GM18511 (cell line): ENCODE data around the gene CMTR2.
A peak's percentile ranks its signal among the peaks of the same experiment; 100 is the strongest.
"Not testable (repeated sequence)": the region's sequence is repeated elsewhere in the genome, so short reads cannot be mapped to it uniquely, and the experiment has no call there.

Experiments
- ATAC-seq: cut with Tn5 transposase; IDR thresholded peaks from one replicate; pipeline ENCODE4 v1.9.1; 2021; ENCODE audit warnings: mild to moderate bottlenecking, moderate library complexity; ENCODE audit not compliant: unreplicated experiment

The CMTR2 gene

GRCh38 chr16:71288890-71289731 is at the start of gene CMTR2:
Gene CMTR2, minus strand, starts transcription at chr16:71289402. Its CDS starts 3,482 bp downstream, at chr16:71285920.
- peak; percentile 90 for ATAC-seq

- no peak for ATAC-seq
Observed at GRCh38 chr16:71338632-71339031, 49.4 kb upstream of the CMTR2 start.

GRCh38 chr16:71338193-71338592 is 49.0 kb upstream of the CMTR2 start:
- no peak for ATAC-seq

- ATAC-seq: no peak
Observed at GRCh38 chr16:71337631-71338030, 48.4 kb upstream of the CMTR2 start.

- ATAC-seq: no peak
Observed at GRCh38 chr16:71328151-71328550, 38.9 kb upstream of the CMTR2 start.

- no peak for ATAC-seq
Observed at GRCh38 chr16:71327720-71328119, 38.5 kb upstream of the CMTR2 start.

GRCh38 chr16:71319999-71320398 is 30.8 kb upstream of the CMTR2 start:
- no peak for ATAC-seq

GRCh38 chr16:71315269-71315668 is 26.1 kb upstream of the CMTR2 start:
- no peak for ATAC-seq

GRCh38 chr16:71313591-71313990 is 24.4 kb upstream of the CMTR2 start:
- not testable (repeated sequence) for ATAC-seq

- ATAC-seq: no peak
Observed at GRCh38 chr16:71311553-71312158, 22.5 kb upstream of the CMTR2 start.

GRCh38 chr16:71303938-71304337 is 14.7 kb upstream of the CMTR2 start:
- no peak for ATAC-seq

GRCh38 chr16:71297341-71297634 is 8.1 kb upstream of the CMTR2 start:
- no peak for ATAC-seq

- ATAC-seq: no peak
Observed at GRCh38 chr16:71296584-71297340, 7.6 kb upstream of the CMTR2 start.

GRCh38 chr16:71295950-71296349 is 6.7 kb upstream of the CMTR2 start:
- ATAC-seq: no peak

GRCh38 chr16:71293919-71294318 is 4.7 kb upstream of the CMTR2 start:
- no peak for ATAC-seq

GRCh38 chr16:71292095-71292494 is 2.9 kb upstream of the CMTR2 start:
- not testable (repeated sequence) for ATAC-seq

GRCh38 chr16:71289732-71290062 is 495 bp upstream of the CMTR2 start:
- no peak for ATAC-seq

- ATAC-seq: no peak
Observed at GRCh38 chr16:71288570-71288889, 672 bp downstream of the CMTR2 start.

- ATAC-seq: no peak
Observed at GRCh38 chr16:71287911-71288310, 1.3 kb downstream of the CMTR2 start.

GRCh38 chr16:71287454-71287853 is 1.7 kb downstream of the CMTR2 start:
- ATAC-seq: no peak

- no peak for ATAC-seq
Observed at GRCh38 chr16:71283612-71284011, 5.6 kb downstream of the CMTR2 start.

- ATAC-seq: no peak
Observed at GRCh38 chr16:71282943-71283342, 6.3 kb downstream of the CMTR2 start.
